ENCODE data around the gene RPS15.
A peak's percentile ranks its signal among the peaks of the same experiment; 100 is the strongest.
"Not testable (repeated sequence)": the region's sequence is repeated elsewhere in the genome, so short reads cannot be mapped to it uniquely, and the experiment has no call there.

The RPS15 gene

DNA sequence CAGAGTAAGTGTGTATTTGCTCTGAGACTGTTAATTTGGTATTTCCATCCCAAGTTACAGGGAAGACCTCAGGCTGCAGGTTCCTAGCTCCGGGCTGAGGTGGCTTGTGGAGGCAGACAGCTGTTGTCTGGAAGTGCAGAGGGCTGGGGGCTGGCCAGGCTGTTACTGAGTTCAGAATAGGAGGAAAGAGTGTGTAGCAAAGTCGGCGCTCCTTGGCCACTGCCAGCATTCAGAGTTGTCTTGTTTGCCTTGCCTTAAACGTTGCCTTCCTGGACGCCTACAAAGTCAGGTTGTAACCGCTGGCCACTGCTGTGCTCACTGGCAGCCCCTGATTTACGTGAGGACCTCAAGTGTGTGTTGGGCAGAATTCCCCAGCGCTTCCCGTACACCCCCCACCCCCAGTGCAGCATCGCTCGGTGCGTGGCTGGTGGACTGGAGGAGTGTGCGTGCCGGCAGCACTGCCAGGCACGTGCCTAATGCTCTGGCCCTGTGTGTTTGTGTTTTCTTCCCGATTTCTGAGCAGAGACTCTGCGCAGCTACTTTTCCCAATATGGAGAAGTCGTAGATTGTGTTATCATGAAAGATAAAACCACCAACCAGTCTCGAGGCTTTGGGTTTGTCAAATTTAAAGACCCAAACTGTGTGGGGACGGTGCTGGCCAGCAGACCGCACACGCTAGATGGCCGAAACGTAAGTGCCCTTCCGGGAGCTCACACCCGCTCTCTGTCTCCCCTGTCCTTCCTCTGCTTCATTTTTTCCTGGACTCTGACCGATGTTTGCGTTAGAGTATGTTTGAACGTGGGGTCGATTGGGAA lies 20.3 kb upstream of the RPS15 start:
- Histone ChIP-seq H3K4me3 (ENCODE audit: low read depth, low read length) (no peak overlapping the region), H3K9ac (ENCODE audit: low read depth, low read length) (peak overlapping the region; percentile 60), H3K27me3 (ENCODE audit: control insufficient read depth, insufficient read depth, low read length) (no peaks in the 10 kb centered on the region), H3K4me1 (ENCODE audit: control insufficient read depth, insufficient read depth, low read length) (peaks cover 14% of the 10 kb centered on the region), H3K9me3 (ENCODE audit: control insufficient read depth, insufficient read depth, low read length) (no peaks in the 10 kb centered on the region), H3K36me3 (ENCODE audit: control insufficient read depth, insufficient read depth, low read length) (peaks cover 67% of the 10 kb centered on the region)

GRCh38 chr19:1418496-1418775 lies 19.8 kb upstream of the RPS15 start:
- peaks cover 67% of the 10 kb centered on the region for H3K36me3 ChIP-seq (ENCODE audit: control insufficient read depth, insufficient read depth, low read length)
- H3K27me3 ChIP-seq (ENCODE audit: control insufficient read depth, insufficient read depth, low read length) = no peaks in the 10 kb centered on the region
- peaks cover 14% of the 10 kb centered on the region for H3K4me1 ChIP-seq (ENCODE audit: control insufficient read depth, insufficient read depth, low read length)
- H3K9ac ChIP-seq (ENCODE audit: low read depth, low read length) = peak overlapping the region; percentile 60
- H3K9me3 ChIP-seq (ENCODE audit: control insufficient read depth, insufficient read depth, low read length) = no peaks in the 10 kb centered on the region
- no peak overlapping the region for H3K4me3 ChIP-seq (ENCODE audit: low read depth, low read length)

GRCh38 chr19:1418951-1419738 lies 19.1 kb upstream of the RPS15 start:
- no peak overlapping the region for H3K9ac ChIP-seq (ENCODE audit: low read depth, low read length)
- peaks cover 70% of the 10 kb centered on the region for H3K36me3 ChIP-seq (ENCODE audit: control insufficient read depth, insufficient read depth, low read length)

GRCh38 chr19:1420085-1420484 lies 18.1 kb upstream of the RPS15 start:
- not testable (repeated sequence) for H3K4me3 ChIP-seq (ENCODE audit: low read depth, low read length); H3K27me3 ChIP-seq (ENCODE audit: control insufficient read depth, insufficient read depth, low read length); H3K9ac ChIP-seq (ENCODE audit: low read depth, low read length); H3K9me3 ChIP-seq (ENCODE audit: control insufficient read depth, insufficient read depth, low read length)
- Histone ChIP-seq H3K4me1 (ENCODE audit: control insufficient read depth, insufficient read depth, low read length) (peaks cover 14% of the 10 kb centered on the region), H3K36me3 (ENCODE audit: control insufficient read depth, insufficient read depth, low read length) (peaks cover 76% of the 10 kb centered on the region)

More at GRCh38 chr19:1418951-1419738, 19.1 kb upstream of the RPS15 start:
- Histone ChIP-seq H3K4me3 (ENCODE audit: low read depth, low read length) (no peak overlapping the region), H3K4me1 (ENCODE audit: control insufficient read depth, insufficient read depth, low read length) (peaks cover 14% of the 10 kb centered on the region), H3K9me3 (ENCODE audit: control insufficient read depth, insufficient read depth, low read length) (no peaks in the 10 kb centered on the region), H3K27me3 (ENCODE audit: control insufficient read depth, insufficient read depth, low read length) (no peaks in the 10 kb centered on the region)

DNA sequence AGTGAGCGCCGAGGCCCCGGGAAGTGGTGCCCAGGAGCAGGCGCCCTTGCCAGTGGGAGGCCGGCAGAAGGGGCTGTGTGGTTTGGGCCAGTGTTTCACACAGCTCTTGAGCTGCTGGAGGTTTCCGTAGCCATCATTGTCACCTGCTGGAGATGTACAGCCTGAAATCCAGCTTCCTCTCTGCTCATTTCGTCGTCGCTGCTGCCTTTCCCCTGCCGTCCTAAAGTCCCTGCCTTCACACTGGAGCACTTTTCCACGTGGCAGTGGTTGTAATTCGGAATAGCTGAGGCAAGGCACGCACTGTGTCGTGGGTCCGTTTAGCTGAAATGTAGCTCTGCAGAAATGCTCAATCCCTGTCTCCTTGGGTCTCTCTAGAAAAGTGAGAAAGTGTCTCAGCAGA lies 17.6 kb upstream of the RPS15 start:
- no peak overlapping the region for H3K4me3 ChIP-seq (ENCODE audit: low read depth, low read length)
- peaks cover 12% of the 10 kb centered on the region for H3K4me1 ChIP-seq (ENCODE audit: control insufficient read depth, insufficient read depth, low read length)
- H3K27me3 ChIP-seq (ENCODE audit: control insufficient read depth, insufficient read depth, low read length) = no peaks in the 10 kb centered on the region
- no peaks in the 10 kb centered on the region for H3K9me3 ChIP-seq (ENCODE audit: control insufficient read depth, insufficient read depth, low read length)
- H3K36me3 ChIP-seq (ENCODE audit: control insufficient read depth, insufficient read depth, low read length) = peaks cover 81% of the 10 kb centered on the region
- no peak overlapping the region for H3K9ac ChIP-seq (ENCODE audit: low read depth, low read length)

DNA sequence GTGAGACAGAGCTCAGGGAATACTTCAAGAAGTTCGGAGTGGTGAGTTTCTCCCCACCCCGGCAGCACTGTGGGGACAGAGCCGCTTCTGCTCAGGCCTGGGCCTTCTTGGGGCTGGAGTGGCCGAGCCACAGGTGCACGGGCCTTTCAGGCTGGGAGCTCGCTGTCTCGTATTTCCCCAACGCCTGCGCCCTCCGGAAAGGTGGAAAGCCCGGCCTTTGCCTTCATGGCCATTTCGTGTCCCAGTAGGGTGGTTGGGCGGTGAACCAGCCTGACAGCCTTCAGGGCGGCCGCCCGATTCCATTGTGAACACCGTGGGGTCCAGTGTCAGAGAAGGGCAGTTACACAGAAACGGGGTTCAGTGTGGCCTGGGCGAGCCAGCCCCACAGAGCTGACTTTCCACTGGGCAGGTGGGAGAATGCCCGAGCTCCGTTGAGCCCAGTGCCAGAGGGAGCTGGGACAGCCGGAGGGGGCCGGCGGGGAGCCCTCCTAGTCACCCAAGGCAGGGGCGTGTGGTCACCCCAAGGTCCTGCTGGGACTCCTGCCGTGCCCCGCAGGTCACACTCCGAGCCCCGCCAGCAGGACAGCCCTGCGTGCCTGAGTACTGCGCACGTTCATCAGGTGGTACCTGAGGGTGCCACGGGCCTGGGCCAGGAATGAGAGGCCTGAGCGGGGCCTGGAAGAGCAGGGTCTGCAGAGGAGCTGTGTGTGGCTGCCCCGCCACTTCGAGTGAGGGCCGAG lies 16.8 kb upstream of the RPS15 start:
- peaks cover 83% of the 10 kb centered on the region for H3K36me3 ChIP-seq (ENCODE audit: control insufficient read depth, insufficient read depth, low read length)
- no peak overlapping the region for H3K4me3 ChIP-seq (ENCODE audit: low read depth, low read length)
- H3K27me3 ChIP-seq (ENCODE audit: control insufficient read depth, insufficient read depth, low read length) = no peaks in the 10 kb centered on the region
- no peaks in the 10 kb centered on the region for H3K9me3 ChIP-seq (ENCODE audit: control insufficient read depth, insufficient read depth, low read length)
- no peak overlapping the region for H3K9ac ChIP-seq (ENCODE audit: low read depth, low read length)
- peaks cover 5% of the 10 kb centered on the region for H3K4me1 ChIP-seq (ENCODE audit: control insufficient read depth, insufficient read depth, low read length)

- Histone ChIP-seq H3K27me3 (ENCODE audit: control insufficient read depth, insufficient read depth, low read length) (no peaks in the 10 kb centered on the region), H3K4me1 (ENCODE audit: control insufficient read depth, insufficient read depth, low read length) (peaks cover 5% of the 10 kb centered on the region), H3K9ac (ENCODE audit: low read depth, low read length) (no peak overlapping the region), H3K4me3 (ENCODE audit: low read depth, low read length) (no peak overlapping the region), H3K36me3 (ENCODE audit: control insufficient read depth, insufficient read depth, low read length) (peaks cover 85% of the 10 kb centered on the region), H3K9me3 (ENCODE audit: control insufficient read depth, insufficient read depth, low read length) (no peaks in the 10 kb centered on the region)
Observed at GRCh38 chr19:1421958-1422305, 16.3 kb upstream of the RPS15 start.

DNA sequence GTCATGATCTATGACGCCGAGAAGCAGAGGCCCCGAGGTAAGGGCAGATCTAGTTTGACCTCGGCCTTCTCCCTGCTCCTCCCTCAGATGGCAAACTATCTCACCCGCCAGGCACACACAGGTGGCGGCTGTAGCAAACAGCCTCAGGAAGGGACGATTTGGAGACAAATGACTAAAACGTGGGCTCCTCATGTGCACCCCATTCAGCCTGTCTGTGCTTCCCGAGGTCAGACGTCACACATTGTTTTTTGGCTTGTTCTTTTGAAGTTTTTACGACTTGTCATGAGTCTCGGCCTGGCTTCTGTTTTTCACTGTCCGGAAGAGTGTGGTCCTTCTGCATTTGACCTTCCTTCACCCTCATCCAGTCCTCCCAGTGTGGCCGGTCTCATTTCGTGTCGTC lies 15.8 kb upstream of the RPS15 start:
- Histone ChIP-seq H3K9ac (ENCODE audit: low read depth, low read length) (no peak overlapping the region), H3K9me3 (ENCODE audit: control insufficient read depth, insufficient read depth, low read length) (no peaks in the 10 kb centered on the region), H3K27me3 (ENCODE audit: control insufficient read depth, insufficient read depth, low read length) (no peaks in the 10 kb centered on the region), H3K4me3 (ENCODE audit: low read depth, low read length) (no peak overlapping the region), H3K4me1 (ENCODE audit: control insufficient read depth, insufficient read depth, low read length) (peaks cover 2% of the 10 kb centered on the region), H3K36me3 (ENCODE audit: control insufficient read depth, insufficient read depth, low read length) (peaks cover 86% of the 10 kb centered on the region)

GRCh38 chr19:1422943-1423342 lies 15.3 kb upstream of the RPS15 start:
- H3K9ac ChIP-seq (ENCODE audit: low read depth, low read length) = no peak overlapping the region
- no peaks in the 10 kb centered on the region for H3K4me1 ChIP-seq (ENCODE audit: control insufficient read depth, insufficient read depth, low read length)
- H3K4me3 ChIP-seq (ENCODE audit: low read depth, low read length) = no peak overlapping the region
- no peaks in the 10 kb centered on the region for H3K27me3 ChIP-seq (ENCODE audit: control insufficient read depth, insufficient read depth, low read length)
- H3K36me3 ChIP-seq (ENCODE audit: control insufficient read depth, insufficient read depth, low read length) = peaks cover 83% of the 10 kb centered on the region
- no peaks in the 10 kb centered on the region for H3K9me3 ChIP-seq (ENCODE audit: control insufficient read depth, insufficient read depth, low read length)

DNA sequence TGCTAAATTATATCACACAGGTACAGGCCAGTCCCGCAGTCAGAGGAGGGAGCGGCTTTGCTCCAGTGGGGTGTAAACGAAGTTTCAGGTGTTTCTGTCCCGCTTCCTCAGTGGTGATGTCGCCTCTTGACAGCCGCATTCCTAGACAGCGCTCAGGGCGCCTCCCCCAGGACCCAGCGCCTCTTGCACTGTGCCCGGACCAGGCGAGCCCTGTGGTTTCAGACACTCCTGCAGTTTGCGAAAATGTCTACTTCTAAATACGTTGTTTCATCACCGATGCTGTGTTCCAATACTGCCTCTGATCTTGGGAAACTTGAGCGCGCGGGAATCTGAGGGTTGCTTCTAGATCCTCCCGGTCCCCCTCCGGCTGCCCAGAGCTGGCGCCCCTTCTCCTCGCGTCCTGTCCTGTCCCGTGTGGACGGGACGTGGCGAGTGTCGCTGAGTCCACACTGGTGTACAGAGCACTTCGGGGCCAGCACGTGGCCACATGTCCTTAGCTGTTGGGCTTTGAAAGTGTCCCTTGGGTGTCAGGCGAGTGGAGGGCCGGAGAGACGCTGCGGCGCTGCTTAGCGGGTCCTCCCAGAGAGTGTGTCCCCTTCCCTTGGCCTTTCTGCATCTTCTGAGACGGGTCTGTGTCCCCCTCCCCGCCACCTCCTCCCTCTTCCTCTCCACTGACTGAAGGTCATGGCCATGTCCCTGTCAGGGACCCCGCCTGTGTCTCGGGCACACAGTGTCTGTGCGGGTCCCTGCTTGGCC lies 14.6 kb upstream of the RPS15 start:
- H3K27me3 ChIP-seq (ENCODE audit: control insufficient read depth, insufficient read depth, low read length) = no peaks in the 10 kb centered on the region
- H3K9ac ChIP-seq (ENCODE audit: low read depth, low read length) = no peak overlapping the region
- H3K9me3 ChIP-seq (ENCODE audit: control insufficient read depth, insufficient read depth, low read length) = no peaks in the 10 kb centered on the region
- no peaks in the 10 kb centered on the region for H3K4me1 ChIP-seq (ENCODE audit: control insufficient read depth, insufficient read depth, low read length)
- H3K4me3 ChIP-seq (ENCODE audit: low read depth, low read length) = no peak overlapping the region
- peaks cover 80% of the 10 kb centered on the region for H3K36me3 ChIP-seq (ENCODE audit: control insufficient read depth, insufficient read depth, low read length)

- Histone ChIP-seq H3K4me3 (ENCODE audit: low read depth, low read length) (no peak overlapping the region), H3K9me3 (ENCODE audit: control insufficient read depth, insufficient read depth, low read length) (no peaks in the 10 kb centered on the region), H3K4me1 (ENCODE audit: control insufficient read depth, insufficient read depth, low read length) (no peaks in the 10 kb centered on the region), H3K36me3 (ENCODE audit: control insufficient read depth, insufficient read depth, low read length) (peaks cover 80% of the 10 kb centered on the region), H3K27me3 (ENCODE audit: control insufficient read depth, insufficient read depth, low read length) (no peaks in the 10 kb centered on the region), H3K9ac (ENCODE audit: low read depth, low read length) (no peak overlapping the region)
Observed at GRCh38 chr19:1424192-1424955, 13.8 kb upstream of the RPS15 start.
